ENCODE measurements around the gene AQP1.

AQP1 gene

GRCh38 chr7:30899066-30899465, 12.6 kb upstream of the AQP1 start:
- no peak overlapping the region for H4K8ac ChIP-seq (ENCODE audit: low read depth, low read length)
- H3K9ac ChIP-seq (ENCODE audit: low read depth, low read length, poor library complexity), result no peak overlapping the region
- no CpG with 5 or more reads among the region's 7 CpGs for WGBS, 2 donors (ENCODE audit: extremely low coverage in 2 of 2, insufficient read length in 2 of 2, insufficient replicate concordance in 1 of 2)
- H3K27me3 ChIP-seq (ENCODE audit: control insufficient read depth in 3 of 3, insufficient read depth in 3 of 3, low read depth in 1 of 3, low read length in 3 of 3), result no peaks in the 10 kb centered on the region
- no peak overlapping the region for H3K4me3 ChIP-seq (ENCODE audit: low read length in 2 of 2)
- H3K14ac ChIP-seq (ENCODE audit: low read length), result no peak overlapping the region
- peaks cover 0 to 7% of the 10 kb centered on the region in 2 donors for H3K4me1 ChIP-seq (ENCODE audit: control insufficient read depth in 2 of 2, insufficient read depth in 1 of 2, low read depth in 1 of 2, low read length in 2 of 2)
- no peak overlapping the region for H3K23ac ChIP-seq (ENCODE audit: low read depth, low read length, poor library complexity)
- H3K4me2 ChIP-seq (ENCODE audit: insufficient read depth, low read length, poor library complexity, severe bottlenecking), result no peak overlapping the region
- no peak for DNase-seq (ENCODE audit: low spot score)
- H2AK5ac ChIP-seq (ENCODE audit: low read depth, low read length), result no peak overlapping the region
- no peak overlapping the region for H3K27ac ChIP-seq (replicated peaks; ENCODE audit: low read length)
- no peaks in the 10 kb centered on the region for H3K36me3 ChIP-seq (replicated peaks in 1 of 2; ENCODE audit: control insufficient read depth in 2 of 2, insufficient read depth in 2 of 2, low read length in 2 of 2)
- no peak overlapping the region for H2AFZ ChIP-seq (ENCODE audit: low read length)
- H2BK12ac ChIP-seq (ENCODE audit: low read length), result no peak overlapping the region
- no peak overlapping the region for H3K18ac ChIP-seq (ENCODE audit: low read length)
- no peak overlapping the region for H2BK5ac ChIP-seq (ENCODE audit: low read length)
- no peak overlapping the region for H4K91ac ChIP-seq (ENCODE audit: low read depth, low read length, poor library complexity)
- H2BK15ac ChIP-seq (ENCODE audit: low read length), result no peak overlapping the region
- no peaks in the 10 kb centered on the region for H3K9me3 ChIP-seq (replicated peaks in 1 of 2; ENCODE audit: control insufficient read depth in 2 of 2, insufficient read depth in 1 of 2, low read depth in 1 of 2, low read length in 2 of 2)
- no peak overlapping the region for H2BK120ac ChIP-seq (ENCODE audit: low read depth, low read length)
- no peak overlapping the region for H3K4ac ChIP-seq (ENCODE audit: low read length)
- no peaks in the 10 kb centered on the region for H3K79me1 ChIP-seq (ENCODE audit: low read depth, low read length)

DNA sequence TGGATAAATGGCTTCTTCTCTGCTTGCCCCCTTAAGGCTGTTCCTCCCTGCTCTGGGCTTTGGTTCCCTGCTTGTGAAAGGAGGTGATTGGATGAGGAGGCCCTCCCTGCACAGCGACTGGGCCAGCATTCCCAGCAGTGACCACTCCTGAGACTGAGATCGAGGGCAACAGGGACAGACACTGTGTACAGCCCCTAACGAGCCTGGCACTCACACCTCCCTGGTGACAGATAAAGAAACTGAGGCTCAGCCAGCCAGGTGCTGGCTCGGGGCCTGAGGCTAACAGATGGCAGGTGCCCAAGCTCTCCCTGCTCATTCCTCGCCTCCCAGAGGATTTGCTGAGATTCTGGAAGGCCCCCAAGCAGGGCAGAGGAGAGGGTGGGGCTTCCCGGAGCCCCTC, 12.0 kb upstream of the AQP1 start:
- Histone ChIP-seq H3K27me3 (ENCODE audit: control insufficient read depth in 3 of 3, insufficient read depth in 3 of 3, low read depth in 1 of 3, low read length in 3 of 3) (peaks cover 0 to 3% (median 0%) of the 10 kb centered on the region in 3 experiments), H2AFZ (ENCODE audit: low read length) (no peak overlapping the region), H2AK5ac (ENCODE audit: low read depth, low read length) (no peak overlapping the region), H3K79me1 (ENCODE audit: low read depth, low read length) (no peaks in the 10 kb centered on the region), H3K9ac (ENCODE audit: low read depth, low read length, poor library complexity) (no peak overlapping the region), H3K18ac (ENCODE audit: low read length) (no peak overlapping the region), H4K8ac (ENCODE audit: low read depth, low read length) (no peak overlapping the region), H3K4me3 (ENCODE audit: low read length in 2 of 2) (no peak overlapping the region), H2BK120ac (ENCODE audit: low read depth, low read length) (no peak overlapping the region), H3K36me3 (replicated peaks in 1 of 2; ENCODE audit: control insufficient read depth in 2 of 2, insufficient read depth in 2 of 2, low read length in 2 of 2) (no peaks in the 10 kb centered on the region), H3K4me2 (ENCODE audit: insufficient read depth, low read length, poor library complexity, severe bottlenecking) (no peak overlapping the region), H2BK12ac (ENCODE audit: low read length) (no peak overlapping the region), H3K23ac (ENCODE audit: low read depth, low read length, poor library complexity) (no peak overlapping the region), H3K9me3 (replicated peaks in 1 of 2; ENCODE audit: control insufficient read depth in 2 of 2, insufficient read depth in 1 of 2, low read depth in 1 of 2, low read length in 2 of 2) (no peaks in the 10 kb centered on the region), H3K27ac (replicated peaks; ENCODE audit: low read length) (no peak overlapping the region), H2BK15ac (ENCODE audit: low read length) (no peak overlapping the region), H2BK5ac (ENCODE audit: low read length) (no peak overlapping the region), H3K4me1 (ENCODE audit: control insufficient read depth in 2 of 2, insufficient read depth in 1 of 2, low read depth in 1 of 2, low read length in 2 of 2) (peaks cover 0 to 7% of the 10 kb centered on the region in 2 donors), H4K91ac (ENCODE audit: low read depth, low read length, poor library complexity) (no peak overlapping the region), H3K4ac (ENCODE audit: low read length) (no peak overlapping the region), H3K14ac (ENCODE audit: low read length) (no peak overlapping the region)
- no peak for DNase-seq (ENCODE audit: low spot score)
- WGBS, 2 donors (ENCODE audit: extremely low coverage in 2 of 2, insufficient read length in 2 of 2, insufficient replicate concordance in 1 of 2), result no CpG with 5 or more reads among the region's 6 CpGs

DNA sequence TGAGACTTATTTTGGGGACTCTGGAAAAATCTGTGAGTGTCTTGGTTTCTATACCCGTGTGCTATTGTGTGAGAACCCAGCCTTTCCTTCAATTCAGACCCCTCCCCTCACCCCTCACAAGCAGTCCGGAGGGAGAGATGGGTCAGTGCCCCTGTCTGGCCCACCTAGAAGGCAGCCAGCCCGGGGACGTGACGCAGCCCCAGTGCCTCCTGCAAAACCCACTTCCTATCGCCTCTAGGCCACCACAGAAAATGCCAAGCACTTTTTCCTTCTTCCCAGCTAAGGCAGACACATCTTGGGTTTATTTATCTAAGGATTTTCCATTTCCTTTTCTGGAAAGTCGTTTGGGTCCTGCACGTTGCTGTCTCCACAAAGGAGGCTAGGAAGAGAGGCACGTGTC, 11.6 kb upstream of the AQP1 start:
- Histone ChIP-seq H3K79me1 (ENCODE audit: low read depth, low read length) (no peaks in the 10 kb centered on the region), H3K4me3 (ENCODE audit: low read length in 2 of 2) (no peak overlapping the region), H2BK5ac (ENCODE audit: low read length) (no peak overlapping the region), H3K14ac (ENCODE audit: low read length) (no peak overlapping the region), H4K8ac (ENCODE audit: low read depth, low read length) (no peak overlapping the region), H3K36me3 (replicated peaks in 1 of 2; ENCODE audit: control insufficient read depth in 2 of 2, insufficient read depth in 2 of 2, low read length in 2 of 2) (no peaks in the 10 kb centered on the region), H3K4me2 (ENCODE audit: insufficient read depth, low read length, poor library complexity, severe bottlenecking) (no peak overlapping the region), H3K23ac (ENCODE audit: low read depth, low read length, poor library complexity) (no peak overlapping the region), H2BK12ac (ENCODE audit: low read length) (no peak overlapping the region), H2BK120ac (ENCODE audit: low read depth, low read length) (no peak overlapping the region), H2AK5ac (ENCODE audit: low read depth, low read length) (no peak overlapping the region), H3K9ac (ENCODE audit: low read depth, low read length, poor library complexity) (no peak overlapping the region), H3K4ac (ENCODE audit: low read length) (no peak overlapping the region), H3K27ac (replicated peaks; ENCODE audit: low read length) (no peak overlapping the region), H2AFZ (ENCODE audit: low read length) (no peak overlapping the region), H3K9me3 (replicated peaks in 1 of 2; ENCODE audit: control insufficient read depth in 2 of 2, insufficient read depth in 1 of 2, low read depth in 1 of 2, low read length in 2 of 2) (no peaks in the 10 kb centered on the region), H2BK15ac (ENCODE audit: low read length) (no peak overlapping the region), H3K18ac (ENCODE audit: low read length) (no peak overlapping the region), H3K4me1 (ENCODE audit: control insufficient read depth in 2 of 2, insufficient read depth in 1 of 2, low read depth in 1 of 2, low read length in 2 of 2) (peaks cover 0 to 7% of the 10 kb centered on the region in 2 donors), H3K27me3 (ENCODE audit: control insufficient read depth in 3 of 3, insufficient read depth in 3 of 3, low read depth in 1 of 3, low read length in 3 of 3) (peaks cover 0 to 5% (median 0%) of the 10 kb centered on the region in 3 experiments), H4K91ac (ENCODE audit: low read depth, low read length, poor library complexity) (no peak overlapping the region)
- no CpG with 5 or more reads among the region's 9 CpGs for WGBS, 2 donors (ENCODE audit: extremely low coverage in 2 of 2, insufficient read length in 2 of 2, insufficient replicate concordance in 1 of 2)
- no peak for DNase-seq (ENCODE audit: low spot score)

DNA sequence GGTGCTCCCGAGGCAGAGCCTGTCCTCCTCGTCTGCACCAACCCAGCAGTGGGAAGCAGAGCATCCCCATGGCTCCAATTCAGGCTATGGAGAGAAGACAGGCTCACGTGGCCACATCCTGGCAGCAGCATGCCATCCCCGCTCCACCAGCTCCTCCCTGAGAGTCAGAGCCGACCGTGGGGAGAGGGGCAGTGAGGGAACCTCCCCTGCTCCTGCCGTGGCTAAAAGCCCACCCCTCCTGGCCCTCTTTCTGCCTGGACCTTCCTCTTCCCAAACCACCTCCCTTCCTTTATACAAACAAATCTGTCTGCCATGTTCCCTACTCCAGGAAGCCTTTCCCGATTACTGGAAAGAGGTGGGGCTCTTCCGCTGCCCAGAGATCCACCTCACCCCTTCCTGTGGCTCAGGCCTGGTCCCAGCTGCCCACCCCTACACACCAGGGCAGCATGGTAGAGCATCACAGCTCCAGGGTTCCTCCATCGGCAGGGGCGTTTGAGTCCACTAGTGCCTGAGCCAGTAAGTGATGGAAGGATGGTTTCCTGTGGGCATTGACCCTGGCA, 10.8 kb upstream of the AQP1 start:
- Histone ChIP-seq H2BK15ac (ENCODE audit: low read length) (no peak overlapping the region), H3K14ac (ENCODE audit: low read length) (no peak overlapping the region), H3K36me3 (replicated peaks in 1 of 2; ENCODE audit: control insufficient read depth in 2 of 2, insufficient read depth in 2 of 2, low read length in 2 of 2) (no peaks in the 10 kb centered on the region), H3K4me3 (ENCODE audit: low read length in 2 of 2) (no peak overlapping the region), H2BK12ac (ENCODE audit: low read length) (no peak overlapping the region), H2BK5ac (ENCODE audit: low read length) (no peak overlapping the region), H3K9ac (ENCODE audit: low read depth, low read length, poor library complexity) (no peak overlapping the region), H2BK120ac (ENCODE audit: low read depth, low read length) (no peak overlapping the region), H3K27me3 (ENCODE audit: control insufficient read depth in 3 of 3, insufficient read depth in 3 of 3, low read depth in 1 of 3, low read length in 3 of 3) (peaks cover 0 to 5% (median 0%) of the 10 kb centered on the region in 3 experiments), H3K18ac (ENCODE audit: low read length) (peak overlapping the region; percentile 23), H4K8ac (ENCODE audit: low read depth, low read length) (no peak overlapping the region), H2AFZ (ENCODE audit: low read length) (no peak overlapping the region), H4K91ac (ENCODE audit: low read depth, low read length, poor library complexity) (no peak overlapping the region), H3K27ac (replicated peaks; ENCODE audit: low read length) (no peak overlapping the region), H3K23ac (ENCODE audit: low read depth, low read length, poor library complexity) (no peak overlapping the region), H2AK5ac (ENCODE audit: low read depth, low read length) (peak overlapping the region; percentile 21), H3K4me2 (ENCODE audit: insufficient read depth, low read length, poor library complexity, severe bottlenecking) (no peak overlapping the region), H3K9me3 (replicated peaks in 1 of 2; ENCODE audit: control insufficient read depth in 2 of 2, insufficient read depth in 1 of 2, low read depth in 1 of 2, low read length in 2 of 2) (no peaks in the 10 kb centered on the region), H3K79me1 (ENCODE audit: low read depth, low read length) (no peaks in the 10 kb centered on the region), H3K4me1 (ENCODE audit: control insufficient read depth in 2 of 2, insufficient read depth in 1 of 2, low read depth in 1 of 2, low read length in 2 of 2) (peaks cover 0 to 4% of the 10 kb centered on the region in 2 donors), H3K4ac (ENCODE audit: low read length) (no peak overlapping the region)
- DNase-seq (ENCODE audit: low spot score), result no peak
- WGBS, 2 donors (ENCODE audit: extremely low coverage in 2 of 2, insufficient read length in 2 of 2, insufficient replicate concordance in 1 of 2), result no CpG with 5 or more reads among the region's 11 CpGs

Measured in neuronal stem cell (in vitro differentiated cells).